22Rv1 (cell line): ENCODE results near the gene MYLK.

ENCODE experiments used
- H3K27ac ChIP-seq: fragments of 450-650 bp; 2 replicates; pipeline ENCODE4 v1.5.1; 2017
- CTCF ChIP-seq: fragments of 450-650 bp; IDR thresholded peaks from 2 replicates; pipeline ENCODE4 v1.5.1; 2017; ENCODE audit warnings: mild to moderate bottlenecking
- ZFX ChIP-seq: fragments of 450-650 bp; IDR thresholded peaks from 2 replicates; pipeline ENCODE4 v1.6.1; 2017; ENCODE audit warnings: antibody characterized with exemption, borderline replicate concordance

Gene MYLK

DNA sequence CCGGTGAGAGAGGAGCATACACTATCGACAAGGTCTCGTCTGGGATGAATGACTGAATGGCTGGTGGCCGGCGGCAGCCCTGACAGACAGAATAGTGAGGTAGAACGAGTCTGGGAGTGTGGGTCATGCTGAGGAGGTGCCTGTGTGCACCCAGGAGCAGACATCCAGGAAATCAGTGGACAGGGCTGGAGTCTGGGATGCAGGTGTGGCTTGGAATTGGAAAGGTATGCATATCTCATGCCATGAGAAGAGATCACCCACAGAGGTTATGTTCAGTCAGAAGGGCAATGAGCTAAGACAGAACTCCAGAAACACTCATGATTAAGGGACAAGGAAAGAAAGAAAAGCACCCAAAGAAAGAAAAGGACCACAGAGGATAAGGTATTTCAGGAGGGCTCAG lies 320.1 kb downstream of the MYLK start:
- no peak overlapping the region for H3K27ac ChIP-seq
- TF ChIP-seq CTCF (no peak), ZFX (no peak)

GRCh38 chr3:123562547-123562946 lies 321.6 kb downstream of the MYLK start:
- no peak overlapping the region for H3K27ac ChIP-seq
- TF ChIP-seq CTCF (no peak), ZFX (no peak)

DNA sequence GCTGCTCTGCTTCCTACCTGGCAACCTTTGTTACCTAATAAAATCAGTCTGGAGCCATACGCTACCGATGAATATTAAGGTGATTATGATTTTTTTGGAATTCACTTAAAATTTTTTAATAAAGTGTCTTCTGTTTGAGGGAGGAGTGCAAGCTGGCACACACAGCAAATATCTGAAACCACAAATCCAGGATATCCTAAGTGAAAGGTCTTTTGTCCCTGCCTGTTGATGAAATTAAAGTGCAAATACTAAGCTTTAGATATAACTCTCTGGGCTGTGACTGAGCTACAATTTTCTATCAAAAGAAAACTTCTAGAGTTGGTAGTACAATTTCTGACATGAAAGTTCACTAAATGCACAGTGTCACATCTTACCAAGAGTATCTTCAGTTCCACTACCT lies 322.9 kb downstream of the MYLK start:
- no peak overlapping the region for H3K27ac ChIP-seq
- TF ChIP-seq ZFX (no peak), CTCF (no peak)
